Hepatic stellate cell (primary cell): ENCODE data around the gene IL26.
"Not testable (repeated sequence)": the region's sequence is repeated elsewhere in the genome, so short reads cannot be mapped to it uniquely, and the experiment has no call there.

Source experiments
- DNase-seq: peaks from one replicate; pipeline ENCODE4 v3.0.0; 2011; ENCODE audit warnings: low spot score

IL26 gene

GRCh38 chr12:68199127-68199526 is 26.5 kb downstream of the IL26 start:
- DNase-seq: no peak

GRCh38 chr12:68198507-68199086 is 27.0 kb downstream of the IL26 start:
- DNase-seq: no peak

DNA sequence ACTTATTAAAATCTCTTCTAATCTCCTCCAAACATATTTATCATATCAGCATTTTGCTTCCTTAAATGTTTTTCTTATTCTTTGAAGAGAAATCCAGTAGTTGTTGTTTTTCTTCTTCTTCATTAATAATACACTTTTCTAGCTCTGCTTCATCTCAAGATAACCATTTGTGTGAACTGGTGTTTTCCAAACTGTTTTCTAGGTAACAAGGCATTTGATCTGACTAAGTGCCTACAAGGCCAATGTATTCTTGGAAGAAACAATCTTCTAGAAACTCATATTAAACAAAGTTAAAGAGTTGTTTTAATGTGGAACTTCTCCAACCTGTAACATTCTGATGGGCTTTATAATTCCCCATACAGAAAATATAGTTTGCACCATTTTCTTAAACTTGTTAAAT is 35.3 kb downstream of the IL26 start:
- DNase-seq: no peak

DNA sequence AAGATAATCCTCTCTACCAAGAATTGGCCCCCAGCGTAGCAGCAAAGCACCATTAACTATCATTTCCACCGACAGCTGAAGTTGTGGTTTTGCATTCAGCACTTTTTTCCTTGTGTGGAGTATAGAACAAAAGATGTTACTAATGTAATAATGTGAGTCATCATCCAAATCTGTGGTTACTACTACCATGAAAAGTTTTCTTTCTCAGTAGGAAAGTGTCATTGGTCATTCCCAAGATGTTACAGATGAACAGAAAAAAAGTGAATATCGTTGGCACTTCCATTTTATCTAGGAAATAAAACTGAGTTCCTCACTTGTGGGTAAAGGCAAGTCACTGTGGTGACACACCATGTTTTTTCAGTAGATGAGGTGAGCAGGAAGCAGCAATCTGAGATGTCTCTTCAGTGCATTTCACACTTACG is 35.8 kb downstream of the IL26 start:
- DNase-seq: no peak

DNA sequence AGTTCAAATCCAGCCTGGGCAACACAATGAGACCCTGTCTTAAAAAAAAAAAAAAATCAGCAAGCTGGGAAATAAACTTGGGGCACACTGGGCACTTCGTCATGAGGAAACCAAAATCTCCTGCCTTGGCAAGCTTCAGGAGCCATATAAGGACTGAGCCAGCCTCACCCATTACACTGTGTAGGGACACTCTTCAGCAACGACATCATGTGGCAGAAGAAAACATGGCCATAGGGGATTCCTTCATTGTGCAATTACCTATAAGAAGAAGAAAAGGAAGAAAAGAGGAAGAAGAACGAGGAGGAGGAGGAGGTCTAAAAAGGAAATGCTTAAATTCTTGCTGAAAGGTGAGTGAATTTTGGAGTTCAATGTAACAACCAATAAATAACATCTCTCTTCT is 40.0 kb downstream of the IL26 start:
- DNase-seq: no peak

DNA sequence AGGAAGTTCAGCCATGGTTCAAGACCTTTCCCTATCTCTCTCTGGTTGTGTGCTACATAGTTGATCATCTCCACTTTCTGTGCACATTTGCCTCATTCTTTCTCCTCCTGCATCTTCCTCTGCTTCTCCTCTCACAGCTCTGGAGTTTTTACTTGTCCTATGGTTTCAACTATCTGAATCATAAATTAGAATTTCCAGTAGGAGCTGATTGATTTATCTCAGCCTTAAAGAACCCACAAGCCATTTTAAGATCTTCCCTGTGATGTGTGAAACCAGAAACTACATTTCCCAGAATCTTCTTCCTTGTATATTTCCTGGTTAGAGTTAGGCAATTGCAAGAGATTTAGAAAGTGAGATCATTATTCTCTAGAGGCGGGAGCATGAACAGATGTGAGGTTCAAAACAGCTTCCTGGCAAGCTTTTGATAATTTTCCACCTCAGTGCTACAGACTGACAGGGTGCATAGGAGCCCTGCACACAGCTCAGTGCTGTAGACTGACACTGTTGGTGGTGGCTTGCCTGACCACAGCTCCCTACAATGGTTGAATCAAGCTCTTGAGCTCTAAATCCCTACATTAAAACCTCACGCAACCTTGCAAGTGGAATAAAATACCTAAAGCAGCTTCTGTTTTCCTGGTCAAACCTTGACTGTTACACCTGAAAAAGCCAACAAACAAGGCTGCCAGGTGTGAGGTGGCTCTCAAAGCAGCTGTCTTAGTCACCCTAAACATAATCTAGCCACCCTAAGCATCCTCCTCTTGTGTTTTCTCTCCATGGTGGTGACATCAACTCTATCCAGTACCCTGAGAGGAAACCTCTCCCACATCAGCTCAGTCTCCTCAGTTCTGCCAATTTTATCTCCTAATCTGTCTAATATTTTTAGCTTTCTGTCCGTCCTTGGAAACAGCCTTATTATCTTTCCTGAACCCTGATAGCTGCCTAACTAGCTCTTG is 44.5 kb downstream of the IL26 start:
- DNase-seq: no peak

DNA sequence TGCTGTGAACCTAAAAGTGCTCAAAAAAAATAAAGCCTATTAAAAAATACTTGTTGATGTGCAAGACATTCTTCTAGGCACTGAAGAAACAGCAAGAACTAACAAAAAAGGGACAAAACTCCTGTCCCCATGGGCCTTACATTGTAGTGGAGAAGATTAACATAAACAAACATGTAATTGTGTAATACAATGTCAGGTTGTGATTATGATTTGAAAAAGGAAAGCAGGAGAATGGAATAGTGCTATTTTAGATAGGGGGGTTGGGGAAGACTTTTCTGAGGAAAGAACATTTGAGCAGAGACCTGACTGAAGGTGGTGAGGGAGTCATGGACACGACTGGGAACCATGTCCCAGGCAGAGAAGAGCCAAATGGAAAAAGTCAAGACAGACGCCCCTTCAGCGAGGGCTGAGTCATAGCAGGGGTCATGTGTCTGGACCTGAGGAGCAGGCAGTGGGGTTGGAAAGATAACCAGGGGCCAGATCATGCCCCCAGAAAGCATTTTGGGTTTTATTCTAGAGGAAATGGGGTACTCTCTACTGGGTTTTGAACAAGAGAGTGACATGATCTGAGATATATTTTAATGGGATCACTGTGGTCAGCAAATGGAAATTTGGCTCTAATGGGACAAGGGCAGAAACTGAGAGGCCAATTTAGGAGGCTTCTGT is 46.7 kb downstream of the IL26 start:
- no peak for DNase-seq

- DNase-seq: no peak
Observed at GRCh38 chr12:68178184-68178583, 47.4 kb downstream of the IL26 start.

- no peak for DNase-seq
Observed at GRCh38 chr12:68177562-68177961, 48.0 kb downstream of the IL26 start.

GRCh38 chr12:68176257-68176656 is 49.4 kb downstream of the IL26 start:
- DNase-seq: no peak

- no peak for DNase-seq
Observed at GRCh38 chr12:68175557-68176061, 50.0 kb downstream of the IL26 start.

DNA sequence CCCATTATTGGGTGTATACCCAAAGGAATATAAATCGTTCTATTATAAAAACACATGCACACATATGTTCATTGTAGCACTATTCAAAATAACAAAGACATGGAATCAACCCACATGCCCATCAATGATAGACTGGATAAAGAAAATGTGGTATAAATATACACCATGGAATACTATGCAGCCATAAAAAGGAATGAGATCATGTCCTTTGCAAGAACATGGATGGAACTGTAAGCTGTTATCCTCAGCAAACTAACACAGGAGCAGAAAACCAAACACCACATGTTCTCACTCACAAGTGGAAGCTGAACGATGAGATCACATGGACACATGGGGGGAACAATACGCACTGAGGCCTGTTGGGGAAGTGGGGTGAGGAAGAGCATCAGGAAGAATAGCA is 50.8 kb downstream of the IL26 start:
- DNase-seq: not testable (repeated sequence)

- no peak for DNase-seq
Observed at GRCh38 chr12:68173792-68174191, 51.8 kb downstream of the IL26 start.

DNA sequence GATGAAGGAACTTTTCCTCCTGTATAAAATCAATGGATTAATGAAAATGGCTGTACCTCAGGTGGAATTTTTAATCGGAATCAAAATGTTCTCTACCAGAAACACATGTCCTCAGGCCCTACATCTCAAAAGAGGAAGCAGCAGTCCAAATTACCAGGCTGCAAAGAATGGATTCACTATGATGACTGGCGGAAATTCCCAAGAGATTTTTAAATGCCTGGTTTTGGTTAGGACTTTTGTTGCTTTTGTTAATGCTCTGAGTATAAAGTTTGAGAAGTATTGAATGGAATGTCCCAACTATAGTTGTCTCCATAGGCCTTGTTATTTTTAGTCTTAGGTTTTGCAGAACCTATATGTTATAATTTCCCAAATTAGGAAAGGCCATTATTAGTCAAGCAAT is 54.9 kb downstream of the IL26 start:
- no peak for DNase-seq

GRCh38 chr12:68169213-68169889 is 56.3 kb downstream of the IL26 start:
- DNase-seq: no peak

DNA sequence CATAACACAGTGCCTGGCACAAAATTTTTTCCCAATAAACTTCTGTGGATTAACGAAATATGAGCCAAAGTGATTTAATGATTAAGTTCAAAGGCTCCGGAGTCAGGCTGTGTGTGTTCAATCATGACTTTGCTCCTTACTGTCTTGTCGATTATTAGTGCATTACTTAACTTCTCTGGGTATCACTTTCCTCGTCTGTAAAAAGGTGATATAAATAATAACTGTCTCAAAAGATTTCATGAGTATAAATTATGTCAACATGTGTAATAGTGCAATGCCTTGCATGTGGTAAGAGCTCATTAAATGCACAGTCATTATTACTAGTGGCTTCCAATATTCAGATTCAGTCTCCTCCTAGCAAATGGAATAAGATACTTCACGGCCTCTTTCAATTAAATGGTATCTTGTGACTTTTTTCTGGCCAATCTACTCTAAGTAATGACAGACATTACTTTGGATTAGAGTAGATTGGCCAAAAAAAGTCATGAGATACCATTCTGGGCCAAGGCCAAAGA is 59.2 kb downstream of the IL26 start:
- no peak for DNase-seq

- DNase-seq: no peak
Observed at GRCh38 chr12:68163560-68164081, 62.0 kb downstream of the IL26 start.

DNA sequence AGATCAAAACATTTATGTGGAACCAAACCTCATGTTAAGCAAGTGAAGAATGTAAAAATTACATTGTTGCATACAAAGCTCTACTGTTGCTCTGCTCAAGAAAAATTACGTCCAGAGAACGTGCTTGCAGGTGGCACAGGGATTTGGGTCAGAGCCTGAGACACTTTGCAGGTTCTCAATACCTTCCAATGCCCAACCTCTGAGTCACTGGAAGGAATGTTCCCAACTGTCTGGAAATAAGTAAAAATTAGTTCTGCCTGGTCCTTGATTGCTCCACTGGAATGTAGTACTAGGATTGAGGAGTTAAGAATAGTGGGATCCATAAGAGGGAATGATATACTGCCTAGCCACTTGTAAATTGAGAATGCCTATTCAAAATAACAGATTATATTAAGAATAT is 63.2 kb downstream of the IL26 start:
- no peak for DNase-seq

DNA sequence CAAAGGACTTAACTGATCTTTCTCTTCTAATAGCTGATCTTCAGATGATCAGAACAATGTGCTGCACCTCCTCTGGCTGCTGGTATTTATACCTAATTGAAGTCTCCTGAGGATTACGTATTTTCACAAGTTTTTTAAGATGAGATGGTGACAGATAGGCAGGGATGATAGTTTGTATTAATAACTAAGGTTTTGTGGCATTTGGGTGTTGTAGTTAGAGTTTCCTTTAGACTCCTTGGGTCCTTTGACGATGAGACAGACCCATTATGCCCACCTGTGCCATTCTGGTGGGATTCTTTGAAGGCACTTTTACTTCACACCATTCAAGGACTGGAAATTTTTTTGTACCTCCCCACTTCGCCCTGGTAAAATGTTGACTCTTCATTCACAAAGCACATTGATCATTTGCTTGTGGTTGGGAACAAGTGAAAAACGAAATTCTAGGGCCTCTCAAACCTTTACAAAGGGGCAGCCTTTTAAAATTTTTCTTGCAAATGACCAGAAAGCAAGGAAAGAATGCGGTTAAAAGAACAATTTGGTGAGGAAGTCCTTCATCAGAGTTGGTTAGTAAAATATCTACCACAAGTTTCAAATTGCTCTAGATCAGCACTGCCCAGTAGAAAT is 65.8 kb downstream of the IL26 start, which contains the start of gene IFNG:
Gene IFNG, minus strand, starts transcription at position 60 of the 624 bp plus-strand sequence. CDS start 125 bp downstream, outside the sequence.
- no peak for DNase-seq

DNA sequence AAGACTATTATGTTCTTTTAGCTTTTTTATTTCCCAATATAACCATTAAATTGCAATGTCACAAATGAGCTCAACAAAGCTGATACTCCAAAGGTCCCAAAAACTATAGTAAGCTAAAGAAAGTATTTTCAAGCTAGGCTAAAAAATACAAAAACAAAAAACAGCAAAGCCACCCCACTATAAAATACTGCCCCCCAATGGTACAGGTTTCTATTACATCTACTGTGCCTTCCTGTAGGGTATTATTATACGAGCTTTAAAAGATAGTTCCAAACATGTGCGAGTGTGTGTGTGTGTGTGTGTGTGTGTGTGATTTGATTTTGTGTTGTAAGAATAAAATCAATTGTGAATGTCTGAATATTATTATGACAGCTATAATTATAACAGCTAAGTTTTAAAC is 67.2 kb downstream of the IL26 start:
- DNase-seq: no peak

DNA sequence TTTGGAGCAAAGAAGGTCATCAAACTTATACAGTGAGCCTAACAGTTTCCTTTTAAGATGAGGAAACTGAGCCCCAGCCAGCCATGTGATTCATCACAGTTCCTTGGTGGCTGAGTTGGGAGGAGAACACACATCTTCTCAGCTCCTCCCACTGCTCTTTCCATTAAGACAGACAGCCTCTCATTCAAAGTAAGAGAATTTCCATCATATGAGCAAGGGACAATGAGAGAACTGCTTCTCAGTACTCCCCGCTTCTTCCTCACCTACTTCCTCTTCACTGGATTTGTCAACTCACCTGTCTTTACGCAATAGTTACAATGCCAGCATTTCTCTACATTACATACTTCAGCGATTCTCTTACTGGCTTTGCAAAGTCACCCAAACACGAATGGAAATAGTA is 68.2 kb downstream of the IL26 start:
- no peak for DNase-seq
